GM23338 (cell line): ENCODE data around the gene GPR78. TPM values are rescaled to one million over a fixed set of nuclear protein-coding genes. Genes with fewer than 3 reads are reported as not detected.
A peak's percentile ranks its signal among the peaks of the same experiment; 100 is the strongest.

Experiments used
- ATAC-seq: fragments of 200-7000 bp; cut with Tn5 transposase; 3 replicates; pipeline ENCODE4 v1.9.1; 2020
- DNase-seq: peaks from one replicate; pipeline ENCODE4 v3.0.0-alpha.2; 2015; ENCODE audit warnings: low spot score
- H2AFZ ChIP-seq: fragments of 200-600 bp; sonication (generic); 2 replicates; pipeline ENCODE4 v1.8.0; 2016; ENCODE audit warnings: antibody characterized with exemption, mild to moderate bottlenecking, moderate library complexity
- H3F3A ChIP-seq: fragments of 200-600 bp; sonication (generic); replicated peaks from 2 replicates; pipeline ENCODE4 v1.8.0; 2017; ENCODE audit warnings: antibody characterized with exemption, mixed run types, low read depth
- H3K27ac ChIP-seq: fragments of 200-600 bp; sonication (generic); 2 replicates; pipeline ENCODE4 v1.6.1; 2016; ENCODE audit warnings: low read depth
- H3K27me3 ChIP-seq: fragments of 200-600 bp; sonication (generic); 2 replicates; pipeline ENCODE4 v1.8.0; 2016; ENCODE audit warnings: mild to moderate bottlenecking, mixed run types, moderate library complexity; ENCODE audit not compliant: insufficient read depth
- H3K36me3 ChIP-seq: fragments of 200-600 bp; sonication (generic); 2 replicates; pipeline ENCODE4 v1.8.0; 2016; ENCODE audit warnings: mild to moderate bottlenecking; ENCODE audit not compliant: insufficient read depth
- H3K4me1 ChIP-seq: fragments of 200-600 bp; sonication (generic); 2 replicates; pipeline ENCODE4 v1.8.0; 2016; ENCODE audit warnings: mild to moderate bottlenecking, moderate library complexity; ENCODE audit not compliant: insufficient read depth
- H3K4me2 ChIP-seq: fragments of 200-600 bp; sonication (generic); 2 replicates; pipeline ENCODE4 v1.7.1; 2017; ENCODE audit warnings: mixed run types
- H3K4me3 ChIP-seq: fragments of 200-600 bp; sonication (generic); 2 replicates; pipeline ENCODE4 v1.6.1; 2016; ENCODE audit warnings: mixed run types
- H3K79me2 ChIP-seq: fragments of 200-600 bp; sonication (generic); replicated peaks from 2 replicates; pipeline ENCODE4 v1.8.0; 2017; ENCODE audit warnings: mild to moderate bottlenecking; ENCODE audit not compliant: insufficient read depth
- H3K9me2 ChIP-seq: fragments of 200-600 bp; sonication (generic); 2 replicates; pipeline ENCODE4 v1.8.0; 2017; ENCODE audit not compliant: insufficient read depth
- H4K20me1 ChIP-seq: fragments of 200-600 bp; sonication (generic); replicated peaks from 2 replicates; pipeline ENCODE4 v1.8.0; 2017; ENCODE audit warnings: mild to moderate bottlenecking; ENCODE audit not compliant: insufficient read depth
- H3K27ac Mint-ChIP-seq: 2 replicates; pipeline ENCODE4 v1.8.0; 2020; ENCODE audit warnings: inconsistent platforms, mild to moderate bottlenecking, moderate library complexity, mixed read lengths
- H3K27me3 Mint-ChIP-seq: 3 replicates; pipeline ENCODE4 v1.8.0; 2022; ENCODE audit warnings: low read depth, mild to moderate bottlenecking, moderate library complexity, mixed read lengths, inconsistent platforms; ENCODE audit not compliant: insufficient read depth, poor library complexity
- H3K36me3 Mint-ChIP-seq: 3 replicates; pipeline ENCODE4 v1.8.0; 2021; ENCODE audit warnings: low read depth, mild to moderate bottlenecking, inconsistent platforms, moderate library complexity, mixed read lengths
- H3K4me1 Mint-ChIP-seq: 3 replicates; pipeline ENCODE4 v1.8.0; 2020; ENCODE audit warnings: mild to moderate bottlenecking, inconsistent platforms, mixed read lengths
- H3K4me3 Mint-ChIP-seq: 3 replicates; pipeline ENCODE4 v1.8.0; 2021; ENCODE audit warnings: moderate library complexity, mild to moderate bottlenecking, inconsistent platforms, mixed read lengths
- H3K9me3 Mint-ChIP-seq: 3 replicates; pipeline ENCODE4 v1.8.0; 2020; ENCODE audit warnings: moderate library complexity, mild to moderate bottlenecking, inconsistent platforms, mixed read lengths
- CREB1 ChIP-seq: fragments of 250-450 bp; sonication (Bioruptor Pico); IDR thresholded peaks from 2 replicates; pipeline ENCODE4 v1.5.0; 2020; ENCODE audit warnings: low read depth, mild to moderate bottlenecking, moderate library complexity
- CTCF ChIP-seq, 2 experiments: fragments of 200-600 bp in 1 of 2; sonication (generic) in 1 of 2; conservative IDR thresholded peaks; 2 replicates each; pipeline versions ENCODE4 v1.5.1 to v1.6.1; 2016 to 2017; ENCODE audit warnings: antibody characterized with exemption in 2 of 2, low read depth in 2 of 2, mild to moderate bottlenecking in 2 of 2, moderate library complexity in 1 of 2
- ETS1 ChIP-seq: IDR thresholded peaks from 2 replicates; pipeline ENCODE4 v1.6.1; 2016; ENCODE audit warnings: antibody characterized with exemption
- EZH2 ChIP-seq: fragments of 200-600 bp; sonication (generic); IDR thresholded peaks from one replicate; pipeline ENCODE4 v1.8.0; 2017; ENCODE audit warnings: antibody characterized with exemption, mild to moderate bottlenecking, low read depth; ENCODE audit not compliant: unreplicated experiment
- EZH2phosphoT487 ChIP-seq: fragments of 200-600 bp; sonication (generic); IDR thresholded peaks from one replicate; pipeline ENCODE4 v1.8.1; 2018; ENCODE audit warnings: antibody characterized with exemption; ENCODE audit not compliant: unreplicated experiment
- JUNB ChIP-seq: IDR thresholded peaks from one replicate; pipeline ENCODE4 v1.6.1; 2016; ENCODE audit warnings: antibody characterized with exemption; ENCODE audit not compliant: unreplicated experiment
- NANOG ChIP-seq: IDR thresholded peaks from 2 replicates; pipeline ENCODE4 v1.6.1; 2016; ENCODE audit warnings: antibody characterized with exemption, borderline replicate concordance
- POLR2AphosphoS5 ChIP-seq: IDR thresholded peaks from 2 replicates; pipeline ENCODE4 v1.6.1; 2016; ENCODE audit warnings: antibody characterized with exemption, low read depth
- REST ChIP-seq: IDR thresholded peaks from one replicate; pipeline ENCODE4 v1.6.1; 2018; ENCODE audit warnings: antibody characterized with exemption; ENCODE audit not compliant: unreplicated experiment
- STAT1 ChIP-seq: IDR thresholded peaks from one replicate; pipeline ENCODE4 v1.6.1; 2016; ENCODE audit warnings: antibody characterized with exemption; ENCODE audit not compliant: unreplicated experiment
- ZNF114 ChIP-seq: fragments of 250-450 bp; sonication (Bioruptor Pico); IDR thresholded peaks from 2 replicates; pipeline ENCODE4 v1.5.0; 2020; ENCODE audit warnings: mild to moderate bottlenecking, moderate library complexity
- ZNF331 ChIP-seq: fragments of 250-450 bp; sonication (Bioruptor Pico); IDR thresholded peaks from 2 replicates; pipeline ENCODE4 v1.5.0; 2020; ENCODE audit warnings: low read depth, mild to moderate bottlenecking, moderate library complexity
- ZNF462 ChIP-seq: fragments of 250-450 bp; sonication (Bioruptor Pico); IDR thresholded peaks from 2 replicates; pipeline ENCODE4 v1.5.0; 2020; ENCODE audit warnings: mild to moderate bottlenecking, moderate library complexity
- polyA plus RNA-seq: library from polyadenylated mRNA; unstranded; fragments of >200 nt; fragmentation: Nextera tagmentation; extraction: Ambion mirVana; gene quantifications from 2 replicates; pipeline ENCODE4 v1.2.1, GENCODE V29; 2016
- total RNA-seq: library from RNA; depleted of rRNA; stranded (reverse); fragments of >200 nt; shearing (Covaris generic); gene quantifications from 2 replicates; pipeline ENCODE4 v1.2.3, GENCODE V29; 2014

The GPR78 gene
- total and polyA plus RNA-seq, 2 experiments from 2014 or later = 0.82 to 2.7 TPM

- TF ChIP-seq ZNF462 (CRISPR knock-in tag) = no peak
- TF ChIP-seq CREB1 (CRISPR knock-in tag) = no peak
- no peak for TF ChIP-seq JUNB
- TF ChIP-seq STAT1 = no peak
- no peak for TF ChIP-seq EZH2
- TF ChIP-seq ZNF114 (CRISPR knock-in tag) = no peak
Measured at GRCh38 chr4:8543623-8544022, 36.6 kb upstream of the GPR78 start (continued).

GRCh38 chr4:8544282-8544681 lies 35.9 kb upstream of the GPR78 start:
- no peaks in the 10 kb centered on the region for H3K79me2 ChIP-seq
- H3K4me3 Mint-ChIP-seq = no peak overlapping the region
- H4K20me1 ChIP-seq = no peaks in the 10 kb centered on the region
- H3K4me3 ChIP-seq = no peak overlapping the region
- no peaks in the 10 kb centered on the region for H3F3A ChIP-seq
- H3K9me3 Mint-ChIP-seq = no peaks in the 10 kb centered on the region
- no peak overlapping the region for H3K4me2 ChIP-seq
- no peaks in the 10 kb centered on the region for H3K27me3 ChIP-seq
- peaks cover 22% of the 10 kb centered on the region for H3K4me1 Mint-ChIP-seq
- DNase-seq (no peak), ATAC-seq (no peak)
- peak overlapping the region; percentile 52; the same call in 1 of the 2 replicates for H3K27ac Mint-ChIP-seq
- H3K9me2 ChIP-seq = no peaks in the 10 kb centered on the region
- no peak overlapping the region for H3K27ac ChIP-seq
- H3K4me1 ChIP-seq = peaks cover 9% of the 10 kb centered on the region
- no peak overlapping the region for H2AFZ ChIP-seq
- no peaks in the 10 kb centered on the region for H3K36me3 ChIP-seq
- H3K36me3 Mint-ChIP-seq = no peaks in the 10 kb centered on the region
- H3K27me3 Mint-ChIP-seq = peaks cover 19% of the 10 kb centered on the region
- TF ChIP-seq NANOG = no peak
- TF ChIP-seq ZNF331 = no peak
- no peak for TF ChIP-seq STAT1
- no peak for TF ChIP-seq CREB1 (CRISPR knock-in tag)
- no peak for TF ChIP-seq EZH2phosphoT487
- no peak for TF ChIP-seq REST
- no peak for TF ChIP-seq ETS1
- no peak for TF ChIP-seq JUNB
- no peak for TF ChIP-seq EZH2
- TF ChIP-seq POLR2AphosphoS5 = no peak
- TF ChIP-seq CTCF (conservative IDR thresholded peaks at IDR 0.05; ENCODE audit: low read depth in 2 of 2) = no peak
